ENCODE measurements around the gene NOVA2.

The NOVA2 gene

GRCh38 chr19:45962021-45962420 lies 11.6 kb downstream of the NOVA2 start:
- no peak for DNase-seq (ENCODE audit: low read depth in 2 of 2)

- DNase-seq (ENCODE audit: low read depth in 2 of 2) = no peak
Observed at GRCh38 chr19:45960595-45961235, 12.9 kb downstream of the NOVA2 start.

GRCh38 chr19:45959517-45960025 lies 14.1 kb downstream of the NOVA2 start:
- no peak for DNase-seq (ENCODE audit: low read depth in 2 of 2)

- DNase-seq (ENCODE audit: low read depth in 2 of 2) = no peak
Observed at GRCh38 chr19:45958769-45959516, 14.7 kb downstream of the NOVA2 start.

GRCh38 chr19:45958320-45958719 lies 15.3 kb downstream of the NOVA2 start:
- no peak for DNase-seq (ENCODE audit: low read depth in 2 of 2)

- no peak for DNase-seq (ENCODE audit: low read depth in 2 of 2)
Observed at GRCh38 chr19:45955905-45956608, 17.6 kb downstream of the NOVA2 start.

GRCh38 chr19:45954156-45954555 lies 19.5 kb downstream of the NOVA2 start:
- DNase-seq (ENCODE audit: low read depth in 2 of 2) = no peak

- DNase-seq (ENCODE audit: low read depth in 2 of 2) = no peak
Observed at GRCh38 chr19:45953676-45954075, 20.0 kb downstream of the NOVA2 start.

GRCh38 chr19:45952686-45953505 lies 20.8 kb downstream of the NOVA2 start:
- DNase-seq (ENCODE audit: low read depth in 2 of 2) = peak in 1 of 2 donors; percentile 41

- no peak for DNase-seq (ENCODE audit: low read depth in 2 of 2)
Observed at GRCh38 chr19:45952341-45952685, 21.4 kb downstream of the NOVA2 start.

GRCh38 chr19:45947926-45948325 lies 25.7 kb downstream of the NOVA2 start:
- no peak for DNase-seq (ENCODE audit: low read depth in 2 of 2)

GRCh38 chr19:45940515-45940805 lies 33.2 kb downstream of the NOVA2 start:
- DNase-seq (ENCODE audit: low read depth in 2 of 2) = no peak

- no peak for DNase-seq (ENCODE audit: low read depth in 2 of 2)
Observed at GRCh38 chr19:45939792-45940514, 33.7 kb downstream of the NOVA2 start.

- DNase-seq (ENCODE audit: low read depth in 2 of 2) = no peak
Observed at GRCh38 chr19:45938733-45939319, 34.8 kb downstream of the NOVA2 start.

- no peak for DNase-seq (ENCODE audit: low read depth in 2 of 2)
Observed at GRCh38 chr19:45935267-45935666, 38.4 kb downstream of the NOVA2 start.

GRCh38 chr19:45934551-45935230 lies 39.0 kb downstream of the NOVA2 start:
- no peak for DNase-seq (ENCODE audit: low read depth in 2 of 2)

GRCh38 chr19:45933759-45934158 lies 39.9 kb downstream of the NOVA2 start:
- no peak for DNase-seq (ENCODE audit: low read depth in 2 of 2)

GRCh38 chr19:45931055-45931454 lies 42.6 kb downstream of the NOVA2 start:
- DNase-seq (ENCODE audit: low read depth in 2 of 2) = no peak

- no peak for DNase-seq (ENCODE audit: low read depth in 2 of 2)
Observed at GRCh38 chr19:45929247-45929646, 44.4 kb downstream of the NOVA2 start.

GRCh38 chr19:45927565-45928261 lies 46.0 kb downstream of the NOVA2 start:
- peak; percentile 73 to 83 for DNase-seq (ENCODE audit: low read depth in 2 of 2)

All from stimulated activated CD4-positive, alpha-beta T cell treated with anti-CD3 and anti-CD28 coated beads, Interleukin-1b, Interleukin-23, amount 100 ng/mL, for 4 hours (primary cell).